C1 segment of cervical spinal cord (tissue), 14 donors: Measurements from ENCODE around the gene FAM149A.
A peak's percentile ranks its signal among the peaks of the same experiment; 100 is the strongest.

Source experiments
- DNase-seq, 14 donors: peaks; one replicate each; lab custom pipeline; 2025; lab: John Stamatoyannopoulos, UW

Gene FAM149A

GRCh38 chr4:186158021-186158813, 53.7 kb downstream of the FAM149A start:
- DNase-seq = no peak

GRCh38 chr4:186158966-186159365, 54.5 kb downstream of the FAM149A start:
- no peak for DNase-seq

- DNase-seq = no peak
These were observed 55.1 kb downstream of the FAM149A start for GRCh38 chr4:186159613-186160012.

- no peak for DNase-seq
These were observed 56.6 kb downstream of the FAM149A start for GRCh38 chr4:186161138-186161537.

GRCh38 chr4:186166852-186167512, 62.5 kb downstream of the FAM149A start:
- DNase-seq = no peak

- DNase-seq = no peak
These were observed 63.1 kb downstream of the FAM149A start for GRCh38 chr4:186167605-186168004.

- no peak for DNase-seq
These were observed 64.2 kb downstream of the FAM149A start for GRCh38 chr4:186168750-186169149.

GRCh38 chr4:186169333-186169944, 64.9 kb downstream of the FAM149A start:
- no peak for DNase-seq

- DNase-seq = no peak
These were observed 65.7 kb downstream of the FAM149A start for GRCh38 chr4:186169945-186170802.

GRCh38 chr4:186170966-186171365, 66.5 kb downstream of the FAM149A start:
- no peak for DNase-seq

GRCh38 chr4:186172546-186172945, 68.0 kb downstream of the FAM149A start:
- DNase-seq = no peak

- DNase-seq = no peak
These were observed 83.6 kb downstream of the FAM149A start for GRCh38 chr4:186188107-186188506.

GRCh38 chr4:186189656-186190055, 85.2 kb downstream of the FAM149A start:
- DNase-seq = no peak

GRCh38 chr4:186190581-186191199, 86.2 kb downstream of the FAM149A start:
- peak in 10 of 14 donors; percentile 41 to 92 (median 74) for DNase-seq

- DNase-seq = peak in 13 of 14 donors; percentile 70 to 96 (median 82)
These were observed 86.9 kb downstream of the FAM149A start, which contains the start of gene CYP4V2 for GRCh38 chr4:186191200-186192065. Gene CYP4V2 (plus strand): TSS chr4:186191567. CDS start chr4:186191824, 257 bp downstream.

GRCh38 chr4:186192066-186192612, 87.6 kb downstream of the FAM149A start:
- peak in 12 of 14 donors; percentile 23 to 81 (median 68) for DNase-seq

- DNase-seq = no peak
These were observed 89.3 kb downstream of the FAM149A start for GRCh38 chr4:186193851-186194250.

GRCh38 chr4:186196063-186196462, 91.6 kb downstream of the FAM149A start:
- no peak for DNase-seq

GRCh38 chr4:186200516-186200915, 96.0 kb downstream of the FAM149A start:
- no peak for DNase-seq

- DNase-seq = no peak
These were observed 96.5 kb downstream of the FAM149A start for GRCh38 chr4:186201010-186201409.
